K562 treated with DMSO at 1 percent for 12 hours (cell line): Measurements from ENCODE around the gene SLC17A7. TPM values are rescaled to one million over a fixed set of nuclear protein-coding genes. Genes with fewer than 3 reads are reported as not detected.

Source experiments
- total RNA-seq: library from RNA; unstranded; fragments of 300-600 nt; gene quantifications from 2 replicates; pipeline ENCODE4 v1.2.3, GENCODE V29; 2022; ENCODE audit not compliant: insufficient read depth

Gene SLC17A7
- 6.3 and 19.6 TPM in 2 replicates for total RNA-seq

GRCh38 chr19:49441210-49441959, at the start of gene SLC17A7:
TSS of gene SLC17A7 (minus strand) at chr19:49441527. CDS start at chr19:49441379, 148 bp downstream.

GRCh38 chr19:49487277-49488045, 46.1 kb upstream of the SLC17A7 start, which contains the start of gene RPL13A:
TSS of gene RPL13A (plus strand) at chr19:49487608. CDS start at chr19:49487630, 22 bp downstream.

GRCh38 chr19:49473868-49474541, 32.7 kb upstream of the SLC17A7 start, which contains the start of gene FLT3LG:
TSS of gene FLT3LG (plus strand) at chr19:49474215. CDS start at chr19:49474640, 425 bp downstream.

GRCh38 chr19:49453013-49453756, 11.9 kb upstream of the SLC17A7 start, which contains the start of gene ALDH16A1:
TSS of gene ALDH16A1 (plus strand) at chr19:49453225. CDS start at chr19:49453332, 107 bp downstream.

GRCh38 chr19:49451430-49452181, 10.3 kb upstream of the SLC17A7 start, which contains the start of gene PIH1D1:
TSS of gene PIH1D1 (minus strand) at chr19:49451814. CDS start at chr19:49451574, 240 bp downstream.

GRCh38 chr19:49425178-49425577, 16.1 kb downstream of the SLC17A7 start, which contains the start of gene GFY:
TSS of gene GFY (plus strand) at chr19:49425388. CDS start at chr19:49426431, 1,043 bp downstream.

GRCh38 chr19:49423071-49423984, 18.0 kb downstream of the SLC17A7 start, which contains the start of gene PTH2:
TSS of gene PTH2 (minus strand) at chr19:49423441. CDS start at chr19:49423339, 102 bp downstream.

GRCh38 chr19:49387936-49388372, 53.4 kb downstream of the SLC17A7 start, which contains the start of gene KASH5:
TSS of gene KASH5 (plus strand) at chr19:49388249. CDS start at chr19:49390884, 2,635 bp downstream.

Other genes with a start within 250 kb of the SLC17A7 start
- 0.47 and 3.0 TPM in 2 replicates for gene SLC6A16, start 116.3 kb downstream of the SLC17A7 start, total RNA-seq
- 18.0 and 32.1 TPM in 2 replicates for gene CD37, start 106.1 kb downstream of the SLC17A7 start, total RNA-seq
- gene TEAD2, start 79.1 kb downstream of the SLC17A7 start, total RNA-seq, result 10.3 and 22.8 TPM in 2 replicates
- not detected in 2 replicates for gene DKKL1, start 77.7 kb downstream of the SLC17A7 start, total RNA-seq
- 0.62 TPM in 1 of 2 replicates, not detected in the other for gene KASH5, start 53.3 kb downstream of the SLC17A7 start, total RNA-seq
- not detected in 2 replicates for gene PTH2, start 18.1 kb downstream of the SLC17A7 start, total RNA-seq
- not detected in 2 replicates for gene GFY, start 16.1 kb downstream of the SLC17A7 start, total RNA-seq
- gene PIH1D1, start 10.3 kb upstream of the SLC17A7 start, total RNA-seq, result 142 and 182 TPM in 2 replicates
- gene ALDH16A1, start 11.7 kb upstream of the SLC17A7 start, total RNA-seq, result 25.3 and 49.3 TPM in 2 replicates
- gene FLT3LG, start 32.7 kb upstream of the SLC17A7 start, total RNA-seq, result 13.9 and 16.2 TPM in 2 replicates
- 8,120 and 13,069 TPM in 2 replicates for gene RPL13A, start 46.1 kb upstream of the SLC17A7 start, total RNA-seq
- 5,951 and 7,935 TPM in 2 replicates for gene RPS11, start 54.9 kb upstream of the SLC17A7 start, total RNA-seq
- 7.8 and 9.4 TPM in 2 replicates for gene FCGRT, start 71.1 kb upstream of the SLC17A7 start, total RNA-seq
- 4.8 and 5.2 TPM in 2 replicates for gene RCN3, start 86.5 kb upstream of the SLC17A7 start, total RNA-seq
- gene NOSIP, start 139.0 kb upstream of the SLC17A7 start, total RNA-seq, result 269 and 444 TPM in 2 replicates
- 0.59 TPM in 1 of 2 replicates, not detected in the other for gene PRRG2, start 139.8 kb upstream of the SLC17A7 start, total RNA-seq
- gene PRR12, start 149.7 kb upstream of the SLC17A7 start, total RNA-seq, result 4.8 and 16.0 TPM in 2 replicates
- gene RRAS, start 198.6 kb upstream of the SLC17A7 start, total RNA-seq, result 16.3 and 25.9 TPM in 2 replicates
- 32.2 and 61.8 TPM in 2 replicates for gene SCAF1, start 200.7 kb upstream of the SLC17A7 start, total RNA-seq
- gene IRF3, start 224.3 kb upstream of the SLC17A7 start, total RNA-seq, result 98.2 and 108 TPM in 2 replicates
- 247 and 311 TPM in 2 replicates for gene BCL2L12, start 224.4 kb upstream of the SLC17A7 start, total RNA-seq
- gene PRMT1, start 235.7 kb upstream of the SLC17A7 start, total RNA-seq, result 124 and 147 TPM in 2 replicates
- 6.6 and 8.8 TPM in 2 replicates for gene ADM5, start 248.1 kb upstream of the SLC17A7 start, total RNA-seq
- gene CPT1C, start 249.6 kb upstream of the SLC17A7 start, total RNA-seq, result 2.0 and 8.0 TPM in 2 replicates